OCI-LY3 (cell line): ENCODE data around the gene SPATA16.

ENCODE experiments used
- EZH2phosphoT487 ChIP-seq: fragments of 200-600 bp; shearing (Covaris generic); IDR thresholded peaks from 2 replicates; pipeline ENCODE4 v1.6.1; 2018; ENCODE audit warnings: antibody characterized with exemption, mixed run types, low read depth
- TF ChIP-seq, protein P1 (sequence below): fragments of 200-600, 300-600 bp; sonication (generic); IDR thresholded peaks from 2 replicates; pipeline ENCODE4 v1.5.1; 2014; ENCODE audit warnings: antibody characterized with exemption, low read length, low read depth

- TF ChIP-seq, protein P1, sequence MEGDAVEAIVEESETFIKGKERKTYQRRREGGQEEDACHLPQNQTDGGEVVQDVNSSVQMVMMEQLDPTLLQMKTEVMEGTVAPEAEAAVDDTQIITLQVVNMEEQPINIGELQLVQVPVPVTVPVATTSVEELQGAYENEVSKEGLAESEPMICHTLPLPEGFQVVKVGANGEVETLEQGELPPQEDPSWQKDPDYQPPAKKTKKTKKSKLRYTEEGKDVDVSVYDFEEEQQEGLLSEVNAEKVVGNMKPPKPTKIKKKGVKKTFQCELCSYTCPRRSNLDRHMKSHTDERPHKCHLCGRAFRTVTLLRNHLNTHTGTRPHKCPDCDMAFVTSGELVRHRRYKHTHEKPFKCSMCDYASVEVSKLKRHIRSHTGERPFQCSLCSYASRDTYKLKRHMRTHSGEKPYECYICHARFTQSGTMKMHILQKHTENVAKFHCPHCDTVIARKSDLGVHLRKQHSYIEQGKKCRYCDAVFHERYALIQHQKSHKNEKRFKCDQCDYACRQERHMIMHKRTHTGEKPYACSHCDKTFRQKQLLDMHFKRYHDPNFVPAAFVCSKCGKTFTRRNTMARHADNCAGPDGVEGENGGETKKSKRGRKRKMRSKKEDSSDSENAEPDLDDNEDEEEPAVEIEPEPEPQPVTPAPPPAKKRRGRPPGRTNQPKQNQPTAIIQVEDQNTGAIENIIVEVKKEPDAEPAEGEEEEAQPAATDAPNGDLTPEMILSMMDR = no peak
- no peak for TF ChIP-seq EZH2phosphoT487
Measured at GRCh38 chr3:172977696-172978095, 163.3 kb downstream of the SPATA16 start.
